ENCODE data around the gene SPOCK1. TPM values are rescaled to one million over a fixed set of nuclear protein-coding genes. Genes with fewer than 3 reads are reported as not detected.

SPOCK1 gene
- total RNA-seq, 1 donor from 2014 or later: 900 TPM

DNA sequence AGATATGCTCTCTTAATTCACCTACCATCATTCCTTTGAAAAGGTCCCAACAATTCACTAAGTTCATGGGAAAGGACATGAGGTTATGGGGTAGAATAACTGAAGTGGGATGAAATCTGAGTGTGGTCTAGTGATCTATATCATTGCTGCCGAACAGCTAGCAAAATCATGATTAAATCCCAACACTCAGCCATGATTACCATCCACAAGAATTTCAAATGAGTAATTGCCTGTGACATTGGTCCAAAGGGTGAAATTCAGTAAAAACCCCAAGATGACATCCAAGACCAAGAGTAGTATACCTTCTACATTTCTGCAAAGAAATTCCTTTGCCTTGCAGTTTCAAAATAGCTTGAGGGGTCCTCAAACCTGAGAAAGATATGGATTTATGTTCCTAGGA lies 225.6 kb downstream of the SPOCK1 start:
- H3K4me1 Mint-ChIP-seq (ENCODE audit: unreplicated experiment): no peaks in the 10 kb centered on the region
- DNase-seq (ENCODE audit: extremely low spot score, unreplicated experiment): no peak
- H3K27ac Mint-ChIP-seq (ENCODE audit: unreplicated experiment): no peak overlapping the region

GRCh38 chr5:137272831-137273230 lies 226.3 kb downstream of the SPOCK1 start:
- TF ChIP-seq CTCF (IDR thresholded peaks at IDR 0.05): no peak
- Mint-ChIP-seq H3K4me1 (ENCODE audit: unreplicated experiment) (no peaks in the 10 kb centered on the region), H3K27me3 (ENCODE audit: unreplicated experiment) (no peaks in the 10 kb centered on the region), H3K36me3 (ENCODE audit: unreplicated experiment) (no peaks in the 10 kb centered on the region), H3K27ac (ENCODE audit: unreplicated experiment) (no peak overlapping the region), H3K4me3 (ENCODE audit: unreplicated experiment) (no peak overlapping the region), H3K9me3 (ENCODE audit: unreplicated experiment) (no peaks in the 10 kb centered on the region)
- no peak for DNase-seq (ENCODE audit: extremely low spot score, unreplicated experiment)

More for the DNA sequence above, 225.6 kb downstream of the SPOCK1 start:
- Mint-ChIP-seq H3K27me3 (ENCODE audit: unreplicated experiment) (no peaks in the 10 kb centered on the region), H3K36me3 (ENCODE audit: unreplicated experiment) (peaks cover 3% of the 10 kb centered on the region), H3K4me3 (ENCODE audit: unreplicated experiment) (no peak overlapping the region), H3K9me3 (ENCODE audit: unreplicated experiment) (no peaks in the 10 kb centered on the region)
- no peak for TF ChIP-seq CTCF (IDR thresholded peaks at IDR 0.05)

DNA sequence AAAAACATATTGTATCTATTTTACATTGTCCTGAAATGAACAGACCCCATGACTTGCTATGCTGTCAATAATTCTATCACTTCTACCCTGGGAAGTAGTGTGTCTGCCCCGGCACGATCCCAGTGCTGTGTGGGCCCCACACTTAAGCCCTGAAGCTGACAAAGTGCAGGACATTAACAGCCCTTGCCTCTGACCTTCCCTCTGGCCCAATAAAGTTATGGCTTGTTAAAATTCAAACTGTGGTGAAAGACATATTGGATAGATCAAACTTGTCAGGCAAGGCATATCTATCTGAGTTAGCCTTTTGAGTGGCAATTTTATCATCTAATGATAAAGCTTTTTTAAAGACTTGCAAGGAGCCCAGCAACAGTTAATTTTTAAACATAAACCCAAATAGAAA lies 229.2 kb downstream of the SPOCK1 start:
- no peaks in the 10 kb centered on the region for H3K9me3 Mint-ChIP-seq (ENCODE audit: unreplicated experiment)

DNA sequence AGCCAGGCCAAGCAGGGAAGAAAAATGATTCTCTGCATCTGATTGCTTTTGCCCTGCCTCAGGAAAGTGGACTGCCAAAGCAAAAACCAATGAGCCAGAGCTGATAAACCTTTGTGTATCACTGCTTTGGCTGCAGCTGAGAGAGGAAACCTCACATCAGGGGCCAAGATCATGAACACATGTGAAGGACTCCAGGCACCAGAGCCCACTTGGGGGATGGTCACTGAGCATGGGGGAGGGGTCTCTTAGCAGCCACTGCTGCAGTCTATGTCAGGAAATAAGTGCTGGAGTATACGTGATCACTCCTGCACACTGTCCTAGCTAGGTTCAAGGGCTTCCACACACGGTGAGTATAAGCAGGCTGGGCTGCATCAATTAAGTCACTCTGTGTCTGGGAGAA lies 229.9 kb downstream of the SPOCK1 start:
- DNase-seq (ENCODE audit: extremely low spot score, unreplicated experiment): no peak
- H3K27ac Mint-ChIP-seq (ENCODE audit: unreplicated experiment): no peak overlapping the region

More for the DNA sequence above, 229.2 kb downstream of the SPOCK1 start:
- peaks cover 8% of the 10 kb centered on the region for H3K4me1 Mint-ChIP-seq (ENCODE audit: unreplicated experiment)
- H3K36me3 Mint-ChIP-seq (ENCODE audit: unreplicated experiment): no peaks in the 10 kb centered on the region
- H3K27ac Mint-ChIP-seq (ENCODE audit: unreplicated experiment): no peak overlapping the region
- H3K4me3 Mint-ChIP-seq (ENCODE audit: unreplicated experiment): no peak overlapping the region
- DNase-seq (ENCODE audit: extremely low spot score, unreplicated experiment): no peak
- peaks cover 2% of the 10 kb centered on the region for H3K27me3 Mint-ChIP-seq (ENCODE audit: unreplicated experiment)
- no peak for TF ChIP-seq CTCF (IDR thresholded peaks at IDR 0.05)

GRCh38 chr5:137268646-137269045 lies 230.5 kb downstream of the SPOCK1 start:
- no peak for DNase-seq (ENCODE audit: extremely low spot score, unreplicated experiment)
- no peak for TF ChIP-seq CTCF (IDR thresholded peaks at IDR 0.05)
- peaks cover 13% of the 10 kb centered on the region for H3K4me1 Mint-ChIP-seq (ENCODE audit: unreplicated experiment)

More for the DNA sequence above, 229.9 kb downstream of the SPOCK1 start:
- Mint-ChIP-seq H3K9me3 (ENCODE audit: unreplicated experiment) (peaks cover 4% of the 10 kb centered on the region), H3K4me1 (ENCODE audit: unreplicated experiment) (peaks cover 13% of the 10 kb centered on the region), H3K27me3 (ENCODE audit: unreplicated experiment) (peaks cover 2% of the 10 kb centered on the region), H3K4me3 (ENCODE audit: unreplicated experiment) (no peak overlapping the region), H3K36me3 (ENCODE audit: unreplicated experiment) (peaks cover 2% of the 10 kb centered on the region)
- TF ChIP-seq CTCF (IDR thresholded peaks at IDR 0.05): no peak

More at GRCh38 chr5:137268646-137269045, 230.5 kb downstream of the SPOCK1 start:
- H3K27ac Mint-ChIP-seq (ENCODE audit: unreplicated experiment): no peak overlapping the region
- H3K9me3 Mint-ChIP-seq (ENCODE audit: unreplicated experiment): peaks cover 4% of the 10 kb centered on the region
- H3K36me3 Mint-ChIP-seq (ENCODE audit: unreplicated experiment): peaks cover 3% of the 10 kb centered on the region
- peaks cover 2% of the 10 kb centered on the region for H3K27me3 Mint-ChIP-seq (ENCODE audit: unreplicated experiment)
- no peak overlapping the region for H3K4me3 Mint-ChIP-seq (ENCODE audit: unreplicated experiment)

Data from osteocyte (in vitro differentiated cells).